GM18508 (cell line): Measurements from ENCODE around the gene LRRC8C.
"Not testable (repeated sequence)": the region's sequence is repeated elsewhere in the genome, so short reads cannot be mapped to it uniquely, and the experiment has no call there.

Experiments used
- ATAC-seq: cut with Tn5 transposase; IDR thresholded peaks from one replicate; pipeline ENCODE4 v1.9.1; 2021; ENCODE audit warnings: moderate number of reproducible peaks; ENCODE audit not compliant: insufficient read depth, unreplicated experiment

The LRRC8C gene

GRCh38 chr1:89607586-89608318 is 25.2 kb upstream of the LRRC8C start:
- no peak for ATAC-seq

- ATAC-seq: no peak
Observed at GRCh38 chr1:89608319-89608983, 24.5 kb upstream of the LRRC8C start.

DNA sequence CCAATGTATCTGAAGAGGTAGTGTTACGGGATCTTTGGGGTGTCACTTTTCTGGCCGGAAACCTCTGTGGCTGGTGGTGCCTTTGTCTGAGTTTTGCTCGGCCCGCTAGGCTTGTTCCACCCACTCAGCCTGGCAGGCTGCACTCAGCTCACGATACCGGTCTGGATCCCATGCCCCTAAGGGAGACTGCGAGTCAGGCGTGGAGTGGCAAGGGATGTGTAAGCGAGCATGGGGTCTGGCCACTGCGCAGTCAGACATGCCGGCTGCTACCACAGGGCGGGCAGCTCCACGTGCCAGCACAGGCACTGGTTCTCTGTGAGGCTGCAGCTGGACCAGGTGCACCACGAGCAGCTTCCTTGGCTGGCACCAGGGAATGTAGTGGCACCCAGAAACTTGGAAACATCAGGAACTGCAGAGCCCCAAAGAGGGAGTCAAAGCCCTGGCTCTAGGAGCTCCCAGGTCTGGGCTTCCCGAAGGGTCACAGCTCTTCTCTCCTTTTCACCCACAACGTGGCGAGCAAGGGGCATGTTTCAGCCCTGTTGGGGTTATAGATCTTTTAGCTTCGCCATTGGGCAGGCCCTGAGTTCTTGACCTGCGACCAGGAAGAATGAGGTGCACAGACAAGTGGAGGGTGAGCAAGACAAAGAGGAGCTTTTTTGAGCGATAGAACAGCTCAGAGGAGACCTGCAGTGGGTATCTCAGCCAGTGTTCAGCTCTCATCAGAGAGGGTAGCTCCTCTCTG is 23.8 kb upstream of the LRRC8C start:
- no peak for ATAC-seq

GRCh38 chr1:89609781-89610456 is 23.0 kb upstream of the LRRC8C start:
- ATAC-seq: no peak

DNA sequence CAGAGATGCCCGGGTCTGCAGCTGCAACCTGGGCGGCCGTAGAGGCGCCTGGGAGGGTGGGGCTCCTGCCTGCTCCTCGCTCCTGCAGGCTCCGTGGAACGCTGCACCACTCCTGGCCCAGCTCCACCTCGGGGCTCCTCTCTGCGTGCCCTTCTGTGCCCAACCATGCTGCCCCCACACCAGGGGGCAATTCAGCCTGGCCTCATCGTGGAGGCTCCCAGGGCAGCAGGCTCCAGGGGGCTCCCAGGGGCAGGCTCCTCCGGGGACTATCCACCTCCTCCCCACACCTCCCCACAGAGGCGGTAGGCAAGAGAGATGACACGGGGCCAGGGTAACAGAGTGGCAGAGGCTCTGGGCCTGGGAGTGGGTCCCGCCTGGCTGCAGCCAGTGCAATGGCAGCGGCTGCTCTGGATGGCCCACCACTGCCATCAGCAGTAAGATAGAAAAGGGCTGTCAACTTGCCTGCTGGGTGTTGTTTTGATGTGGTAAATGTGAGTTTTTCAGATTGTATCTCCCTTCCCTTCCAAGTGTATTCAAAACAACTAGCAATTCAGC is 22.4 kb upstream of the LRRC8C start:
- ATAC-seq: no peak

DNA sequence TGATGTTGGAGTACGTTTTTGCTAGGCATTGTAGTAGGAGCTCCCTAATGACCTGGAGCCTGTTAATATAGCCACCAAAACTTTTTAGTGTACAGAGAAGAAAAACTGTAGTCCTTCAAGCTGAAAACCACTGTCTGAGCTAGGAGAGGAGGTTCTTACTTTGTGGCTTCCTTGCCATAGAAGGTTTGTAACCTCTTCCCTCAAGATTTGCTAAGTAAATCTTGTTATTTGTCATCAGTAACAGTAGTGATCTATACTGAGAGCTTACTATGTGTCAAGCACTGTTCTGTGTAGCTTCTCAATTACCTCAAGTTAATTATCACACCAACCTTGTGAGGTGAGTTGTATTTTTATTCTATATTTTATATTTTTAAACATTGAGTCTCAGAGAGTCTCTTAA is 21.2 kb upstream of the LRRC8C start:
- ATAC-seq: peak; percentile 98

DNA sequence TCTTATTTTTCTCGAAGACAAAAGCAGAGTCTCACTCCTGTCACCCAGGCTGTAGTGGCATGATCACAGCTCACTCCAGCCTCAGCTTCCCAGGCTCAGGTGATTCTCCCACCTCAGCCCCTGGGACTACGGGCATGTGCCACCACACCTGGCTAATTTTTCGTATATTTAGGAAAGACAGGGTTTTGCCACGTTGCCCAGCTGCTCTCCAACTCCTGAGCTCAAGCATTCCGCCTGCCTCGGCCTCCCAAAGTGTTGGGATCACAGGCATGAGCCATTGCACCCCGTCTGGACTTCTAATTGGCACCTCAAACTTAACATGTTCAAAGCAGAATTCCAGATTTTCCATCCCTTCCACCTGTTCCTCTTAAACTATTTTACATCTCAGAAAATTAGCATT is 19.0 kb upstream of the LRRC8C start:
- ATAC-seq: no peak

- no peak for ATAC-seq
Observed at GRCh38 chr1:89615676-89616598, 17.0 kb upstream of the LRRC8C start.

GRCh38 chr1:89616844-89617627 is 15.9 kb upstream of the LRRC8C start:
- no peak for ATAC-seq

DNA sequence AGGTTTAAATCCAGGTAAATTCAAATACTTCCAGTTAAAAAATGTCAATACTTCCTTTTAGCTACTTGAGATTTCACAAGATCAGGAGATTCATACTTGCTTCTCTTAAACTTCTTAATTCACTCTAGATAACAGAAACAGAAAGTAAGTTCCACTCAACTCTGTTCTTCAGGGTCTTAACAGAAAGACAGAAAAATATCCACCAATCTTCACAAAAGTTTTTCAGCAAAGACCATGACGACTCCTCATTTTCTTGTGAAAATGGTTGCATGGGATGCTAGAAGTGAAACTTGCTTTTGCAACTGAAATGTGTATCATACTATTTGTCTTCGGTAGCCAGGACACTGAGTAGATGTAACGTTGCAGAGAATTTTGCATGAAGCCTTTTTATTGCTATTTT is 12.3 kb upstream of the LRRC8C start:
- ATAC-seq: no peak

DNA sequence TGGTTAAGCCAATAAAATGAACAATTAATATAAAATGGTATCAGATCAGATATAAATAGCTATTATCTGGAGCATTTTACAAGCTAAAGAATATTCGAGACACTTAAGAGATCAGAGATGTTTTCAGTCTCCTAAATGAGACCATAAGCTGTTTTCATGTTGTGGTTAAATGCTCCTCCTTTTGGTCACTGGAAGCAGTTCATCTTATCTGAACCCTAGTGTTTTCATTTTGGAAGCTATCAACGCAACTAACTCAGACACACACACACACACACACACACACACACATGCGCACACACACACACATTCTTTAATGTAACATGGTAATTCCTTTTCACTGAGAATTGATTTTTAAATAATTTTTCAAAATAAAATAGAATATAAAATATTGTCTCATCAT is 10.0 kb upstream of the LRRC8C start:
- ATAC-seq: no peak

DNA sequence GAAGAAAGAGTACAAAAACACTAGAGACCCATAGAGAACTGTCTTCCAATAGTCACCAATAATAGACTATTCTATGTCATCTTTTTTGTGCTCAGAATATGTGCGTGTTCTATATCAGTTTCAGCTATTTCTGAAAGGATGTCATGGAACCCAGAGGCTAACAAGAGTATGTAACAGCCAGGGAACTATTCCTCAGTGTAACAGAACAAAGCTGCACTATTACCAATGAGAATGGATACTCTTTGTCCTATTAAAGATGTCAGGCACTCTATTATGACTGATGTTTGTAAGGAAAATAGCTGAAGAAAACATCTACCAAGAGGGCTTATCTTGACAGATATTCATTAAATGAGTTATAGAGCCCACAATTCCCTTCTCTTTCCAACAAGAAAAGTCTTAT is 8.6 kb upstream of the LRRC8C start:
- ATAC-seq: no peak

DNA sequence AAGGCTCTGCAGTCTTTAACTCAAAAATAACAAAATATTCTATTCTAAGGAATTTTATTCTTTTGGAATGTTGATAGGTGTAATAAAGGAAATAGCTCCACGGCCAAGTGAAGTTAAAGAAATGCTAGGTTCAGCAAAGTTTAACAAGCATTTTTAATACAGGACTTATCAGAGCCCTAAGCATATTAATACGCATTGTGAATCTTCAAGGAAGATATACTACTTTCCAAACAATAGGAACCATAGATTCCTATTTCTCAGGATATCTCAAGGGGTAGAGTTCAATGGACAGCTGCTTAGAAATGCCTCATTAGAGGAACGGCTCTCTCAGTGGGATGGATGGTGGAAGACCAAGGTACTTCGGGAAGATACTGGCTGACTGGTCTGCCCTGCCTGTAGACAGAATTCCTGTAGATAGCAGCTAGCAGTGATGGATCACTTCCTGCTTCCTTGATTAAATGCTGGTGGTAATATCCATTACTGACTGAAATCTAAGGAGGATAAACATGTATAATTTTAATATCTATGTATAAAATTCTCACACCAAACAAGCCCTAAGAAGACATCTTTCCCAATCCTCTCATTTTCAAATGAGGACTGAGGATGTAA is 8.1 kb upstream of the LRRC8C start:
- no peak for ATAC-seq

- ATAC-seq: no peak
Observed at GRCh38 chr1:89627596-89627962, 5.3 kb upstream of the LRRC8C start.

GRCh38 chr1:89629146-89629545 is 3.8 kb upstream of the LRRC8C start:
- no peak for ATAC-seq

- not testable (repeated sequence) for ATAC-seq
Observed at GRCh38 chr1:89629600-89629999, 3.3 kb upstream of the LRRC8C start.

GRCh38 chr1:89630048-89630447 is 2.9 kb upstream of the LRRC8C start:
- ATAC-seq: no peak
